Ascending aorta (tissue), 2 donors: ENCODE results near the gene NLRP9. TPM values are rescaled to one million over a fixed set of nuclear protein-coding genes. Genes with fewer than 3 reads are reported as not detected.

Experiments
- DNase-seq, 2 donors: peaks; one replicate each; pipeline ENCODE4 v3.0.0-alpha.2; 2019; ENCODE audit warnings: low spot score in 2 of 2
- H3K27ac ChIP-seq, 2 donors: fragments of 200-600 bp; sonication (generic); one replicate each; pipeline ENCODE4 v1.5.1; 2016 to 2017; ENCODE audit warnings: mild to moderate bottlenecking in 1 of 2
- H3K27me3 ChIP-seq: fragments of 200-600 bp; sonication (generic); one replicate; pipeline ENCODE4 v1.5.1; 2017
- H3K36me3 ChIP-seq, 2 donors: fragments of 200-600 bp; sonication (generic); one replicate each; pipeline ENCODE4 v1.5.1; 2016
- H3K4me1 ChIP-seq, 2 donors: fragments of 200-600 bp; sonication (generic); one replicate each; pipeline ENCODE4 v1.5.1; 2016 to 2017; ENCODE audit warnings: mild to moderate bottlenecking in 1 of 2
- H3K4me3 ChIP-seq, 2 donors: fragments of 200-600 bp; sonication (generic); one replicate each; pipeline ENCODE4 v1.5.1; 2016 to 2017; ENCODE audit warnings: mild to moderate bottlenecking in 1 of 2
- H3K9me3 ChIP-seq, 2 donors: fragments of 200-600 bp; sonication (generic); one replicate each; pipeline ENCODE4 v1.5.1; 2016
- intact Hi-C: fragments of 100-400 bp; cut with DNase I; formaldehyde crosslinking; loops from one replicate; pipeline ENCODE4 v1.15.1; 2023
- total RNA-seq: library from RNA; depleted of rRNA; stranded (reverse); fragments of >200 nt; gene quantifications from one replicate; pipeline ENCODE4 v1.1.0, GENCODE V29; 2016
- TF ChIP-seq, protein P1 (sequence below), 3 experiments: fragments of 200-600 bp in 2 of 3; fragments of 450-650 bp in 1 of 3; sonication (generic) in 2 of 3; IDR thresholded peaks; one replicate each; pipeline ENCODE4 v1.5.1; 2016 to 2019; ENCODE audit warnings: antibody characterized with exemption in 3 of 3, mild to moderate bottlenecking in 1 of 3, moderate library complexity in 1 of 3

The NLRP9 gene
- total RNA-seq, 1 donor from 2014 or later = not detected

DNA sequence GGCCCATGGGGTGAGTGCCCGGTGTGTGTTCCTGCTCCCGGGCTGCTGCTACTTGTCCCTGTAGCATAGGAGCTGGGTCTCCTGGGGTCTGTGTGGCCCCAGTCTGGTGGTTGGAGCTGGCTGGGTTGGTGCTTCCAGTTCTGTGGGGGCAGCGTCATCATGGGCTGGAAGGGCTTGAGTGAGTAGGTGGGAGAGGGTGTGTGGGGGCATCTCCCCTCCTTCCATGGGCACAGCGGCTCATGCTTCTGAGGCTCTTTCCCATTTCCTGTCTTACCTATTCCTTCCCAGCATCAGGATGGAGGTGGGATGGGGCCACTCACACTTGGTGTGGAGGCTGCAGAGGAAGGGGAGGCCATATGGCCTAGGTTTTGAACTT is 71.2 kb downstream of the NLRP9 start:
- Histone ChIP-seq H3K27me3 (no peaks in the 10 kb centered on the region), H3K27ac (no peak overlapping the region), H3K4me1 (no peaks in the 10 kb centered on the region), H3K9me3 (no peaks in the 10 kb centered on the region), H3K36me3 (peaks cover 85 to 90% of the 10 kb centered on the region in 2 donors), H3K4me3 (no peak overlapping the region)
- TF ChIP-seq, protein P1, sequence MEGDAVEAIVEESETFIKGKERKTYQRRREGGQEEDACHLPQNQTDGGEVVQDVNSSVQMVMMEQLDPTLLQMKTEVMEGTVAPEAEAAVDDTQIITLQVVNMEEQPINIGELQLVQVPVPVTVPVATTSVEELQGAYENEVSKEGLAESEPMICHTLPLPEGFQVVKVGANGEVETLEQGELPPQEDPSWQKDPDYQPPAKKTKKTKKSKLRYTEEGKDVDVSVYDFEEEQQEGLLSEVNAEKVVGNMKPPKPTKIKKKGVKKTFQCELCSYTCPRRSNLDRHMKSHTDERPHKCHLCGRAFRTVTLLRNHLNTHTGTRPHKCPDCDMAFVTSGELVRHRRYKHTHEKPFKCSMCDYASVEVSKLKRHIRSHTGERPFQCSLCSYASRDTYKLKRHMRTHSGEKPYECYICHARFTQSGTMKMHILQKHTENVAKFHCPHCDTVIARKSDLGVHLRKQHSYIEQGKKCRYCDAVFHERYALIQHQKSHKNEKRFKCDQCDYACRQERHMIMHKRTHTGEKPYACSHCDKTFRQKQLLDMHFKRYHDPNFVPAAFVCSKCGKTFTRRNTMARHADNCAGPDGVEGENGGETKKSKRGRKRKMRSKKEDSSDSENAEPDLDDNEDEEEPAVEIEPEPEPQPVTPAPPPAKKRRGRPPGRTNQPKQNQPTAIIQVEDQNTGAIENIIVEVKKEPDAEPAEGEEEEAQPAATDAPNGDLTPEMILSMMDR (IDR thresholded peaks at IDR 0.05) = no peak
- DNase-seq = no peak
- intact Hi-C loops = no loop called here

DNA sequence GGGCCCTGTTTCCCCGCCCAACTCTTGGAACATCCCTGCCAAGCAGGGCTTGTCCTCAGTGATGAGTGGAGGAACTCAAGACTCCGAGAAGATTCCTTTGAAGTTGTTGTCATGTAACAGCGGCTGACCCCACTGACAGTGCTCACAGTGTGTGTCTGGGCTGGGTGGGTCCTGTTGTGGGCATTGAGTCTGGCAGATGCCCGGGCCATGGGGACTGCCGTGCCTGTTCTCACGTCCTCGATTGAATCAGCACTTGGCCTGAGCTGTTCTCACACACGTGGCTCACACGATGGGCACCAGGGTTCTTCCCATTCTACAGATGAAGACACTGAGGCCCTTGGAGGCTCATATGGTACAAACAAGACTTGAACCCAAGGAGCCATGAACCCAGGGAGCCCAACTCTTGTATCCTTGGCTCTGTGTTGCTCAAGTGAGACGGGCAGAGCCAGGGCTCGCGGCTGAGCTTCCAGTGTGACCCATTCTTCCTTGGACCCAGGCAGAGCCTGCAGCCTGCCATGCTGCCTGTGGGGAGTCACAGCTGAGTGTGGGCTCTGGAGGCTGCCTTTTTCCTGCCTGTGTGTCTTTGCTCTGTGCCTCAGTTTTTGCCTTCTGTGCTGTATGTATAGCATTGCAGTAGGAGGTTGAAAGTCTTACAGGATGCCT is 71.7 kb downstream of the NLRP9 start:
- Histone ChIP-seq H3K9me3 (no peaks in the 10 kb centered on the region), H3K4me1 (no peaks in the 10 kb centered on the region), H3K36me3 (peaks cover 90 to 96% of the 10 kb centered on the region in 2 donors), H3K4me3 (no peak overlapping the region), H3K27ac (no peak overlapping the region), H3K27me3 (no peaks in the 10 kb centered on the region)
- TF ChIP-seq, protein P1 (IDR thresholded peaks at IDR 0.05) = no peak
- DNase-seq = no peak
- intact Hi-C loops = no loop called here

DNA sequence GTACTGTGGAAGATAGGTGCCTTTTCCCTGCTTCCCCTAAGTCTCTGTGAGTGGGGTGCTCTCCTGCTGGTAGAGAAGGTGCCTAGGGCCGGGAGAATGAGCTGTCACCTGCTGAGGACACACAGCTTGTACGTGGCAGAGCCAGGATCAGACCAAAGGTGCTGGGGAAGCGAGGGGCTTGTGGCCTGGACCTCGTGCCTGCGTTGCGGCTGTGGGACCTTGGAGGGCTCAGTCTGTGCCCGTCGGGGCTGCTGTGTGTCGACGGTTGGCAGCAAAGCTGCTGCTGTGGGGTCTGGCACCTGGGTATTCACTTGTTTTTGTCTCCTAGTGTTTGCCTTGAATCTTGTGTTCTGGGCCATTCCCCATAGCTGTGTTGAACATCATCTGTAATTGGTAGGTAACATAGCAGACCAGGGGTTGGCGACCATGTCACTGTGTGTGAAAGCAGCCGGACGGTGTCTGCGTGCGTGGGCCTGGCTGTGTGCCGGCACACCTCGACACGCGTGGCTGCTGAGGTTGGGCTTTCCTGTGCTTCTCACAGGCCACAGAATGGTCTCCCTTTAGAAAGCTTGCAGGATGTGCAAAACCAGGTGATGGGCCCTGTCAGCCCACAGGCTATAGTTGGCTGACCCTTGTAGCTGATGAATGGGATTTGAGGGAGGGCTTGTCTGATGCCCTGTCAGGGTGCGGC is 74.2 kb downstream of the NLRP9 start:
- Histone ChIP-seq H3K4me1 (peaks cover 1 to 8% of the 10 kb centered on the region in 2 donors), H3K36me3 (peaks cover 95 to 97% of the 10 kb centered on the region in 2 donors), H3K9me3 (no peaks in the 10 kb centered on the region), H3K27ac (no peak overlapping the region), H3K4me3 (no peak overlapping the region), H3K27me3 (no peaks in the 10 kb centered on the region)
- TF ChIP-seq, protein P1 (IDR thresholded peaks at IDR 0.05) = no peak
- intact Hi-C loops = no loop called here
- no peak for DNase-seq

DNA sequence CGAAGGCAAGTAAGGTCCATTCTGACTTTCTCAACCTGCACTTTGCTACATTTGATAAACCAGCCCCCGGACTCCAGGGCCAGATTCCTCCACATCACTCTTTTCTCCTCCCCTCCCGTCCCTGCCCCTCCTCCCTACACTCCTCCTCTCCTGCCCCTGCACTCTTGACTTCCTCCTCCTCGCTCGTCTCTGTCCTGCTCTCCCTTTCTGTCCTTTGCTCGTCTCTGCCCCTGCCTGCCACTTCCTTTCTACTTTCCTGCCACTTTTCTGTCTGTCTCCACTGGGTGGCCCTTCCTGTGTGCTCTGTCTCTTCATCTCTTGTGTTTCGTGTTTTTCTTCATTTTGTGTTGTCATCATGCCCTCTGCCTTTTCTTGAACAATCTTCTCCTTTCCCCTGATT is 76.4 kb downstream of the NLRP9 start:
- Histone ChIP-seq H3K36me3 (peaks cover 73 to 76% of the 10 kb centered on the region in 2 donors), H3K4me3 (no peak overlapping the region), H3K27ac (no peak overlapping the region), H3K27me3 (no peaks in the 10 kb centered on the region), H3K4me1 (peaks cover 13 to 29% of the 10 kb centered on the region in 2 donors), H3K9me3 (no peaks in the 10 kb centered on the region)
- TF ChIP-seq, protein P1 (IDR thresholded peaks at IDR 0.05) = no peak
- intact Hi-C loops = no loop called here
- DNase-seq = no peak

DNA sequence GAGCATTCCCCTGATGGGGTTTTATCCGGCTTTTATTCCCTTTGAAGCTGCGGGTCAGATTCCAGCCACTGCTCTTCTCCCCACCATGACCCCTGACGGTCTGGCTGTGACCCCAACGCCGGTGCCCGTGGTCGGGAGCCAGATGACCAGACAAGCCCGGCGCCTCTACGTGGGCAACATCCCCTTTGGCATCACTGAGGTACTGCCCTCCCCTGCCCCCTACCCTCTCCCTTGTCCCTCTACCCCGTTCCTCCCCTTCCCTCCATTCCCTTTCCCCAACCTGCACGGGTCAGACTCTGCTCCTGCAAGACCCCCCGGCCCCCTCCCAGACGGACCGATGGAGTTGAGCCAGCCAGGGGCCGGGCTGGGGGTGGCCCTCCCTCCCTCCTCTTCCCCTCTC is 77.2 kb downstream of the NLRP9 start:
- no peak for DNase-seq
- no peaks in the 10 kb centered on the region for H3K27me3 ChIP-seq
- no peaks in the 10 kb centered on the region for H3K9me3 ChIP-seq
- no peak overlapping the region for H3K27ac ChIP-seq
- intact Hi-C loops = no loop called here
- TF ChIP-seq, protein P1 (IDR thresholded peaks at IDR 0.05) = no peak
- H3K36me3 ChIP-seq = peaks cover 65 to 67% of the 10 kb centered on the region in 2 donors
- peaks cover 21 to 38% of the 10 kb centered on the region in 2 donors for H3K4me1 ChIP-seq
- no peak overlapping the region for H3K4me3 ChIP-seq
